ENCODE measurements around the gene GALNTL6. TPM values are rescaled to one million over a fixed set of nuclear protein-coding genes. Genes with fewer than 3 reads are reported as not detected.
A peak's percentile ranks its signal among the peaks of the same experiment; 100 is the strongest.

GALNTL6 gene
- total RNA-seq, 1 donor from 2014 or later, result not detected

DNA sequence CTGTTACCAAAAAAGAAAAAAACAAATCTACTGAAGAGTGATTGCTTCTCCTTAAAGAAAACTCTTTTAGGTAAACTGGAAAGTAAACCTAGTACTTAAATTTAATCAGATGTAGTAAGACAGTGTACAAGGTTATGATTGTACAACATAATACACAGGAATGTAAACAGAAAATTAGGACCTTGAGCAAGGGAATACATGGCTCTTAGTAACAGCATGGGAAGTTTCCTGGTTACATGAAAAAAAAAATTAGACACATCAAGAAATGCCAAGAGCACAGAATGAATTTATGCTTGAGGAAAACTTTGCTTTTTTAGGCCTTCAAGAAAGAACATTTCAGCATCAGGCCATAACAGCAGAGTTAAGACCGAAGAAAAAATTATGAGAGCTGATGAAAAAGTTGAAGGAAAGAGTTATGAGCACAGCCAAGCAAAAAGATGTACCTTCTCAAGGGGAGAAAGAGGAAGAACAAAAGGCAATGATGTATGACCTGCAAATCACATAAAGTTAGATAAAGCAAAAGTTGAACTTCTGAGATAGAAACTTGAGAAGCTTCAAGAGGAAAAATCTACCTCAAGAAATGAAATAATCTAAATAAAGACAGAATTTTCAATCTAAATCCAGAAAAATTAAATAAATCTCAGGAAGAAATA lies 311.6 kb downstream of the GALNTL6 start:
- DNase-seq (ENCODE audit: low read depth), result no peak

DNA sequence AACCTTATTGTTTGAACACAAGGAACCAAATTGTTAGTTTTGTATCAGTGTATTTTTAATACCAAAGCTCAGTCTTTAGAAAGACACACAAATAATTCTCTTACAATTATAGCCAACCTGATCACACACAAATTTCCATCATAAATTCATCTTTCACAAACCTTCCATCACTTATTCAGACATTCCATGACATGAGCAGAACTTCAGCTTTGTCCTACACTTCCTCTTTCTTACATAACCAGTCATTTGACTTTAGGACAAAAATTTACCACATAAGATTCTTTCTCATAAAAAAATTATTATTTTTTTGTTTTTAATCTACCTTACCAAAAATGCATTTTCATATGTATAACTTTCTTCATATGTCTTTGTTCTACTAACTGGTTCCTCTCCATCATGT lies 312.2 kb downstream of the GALNTL6 start:
- no peak for DNase-seq (ENCODE audit: low read depth)

DNA sequence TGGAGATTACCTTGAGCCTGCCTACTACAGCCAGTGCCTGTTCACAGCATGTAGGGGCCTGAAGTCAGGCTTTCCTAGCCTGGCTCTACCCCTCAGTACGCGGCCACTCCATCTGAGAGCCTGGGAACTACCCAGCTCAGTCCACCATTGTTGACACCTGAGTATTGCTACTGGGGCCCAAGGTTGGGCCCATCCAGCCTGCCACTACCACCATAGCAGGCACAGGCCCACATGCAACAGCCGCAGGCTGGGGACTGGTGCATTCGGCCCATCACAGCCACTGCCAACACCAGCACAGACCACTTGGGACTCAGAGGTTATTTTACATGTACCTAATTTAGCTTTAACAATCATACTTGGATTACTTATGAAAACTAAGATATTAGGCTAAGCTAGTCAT lies 314.0 kb downstream of the GALNTL6 start:
- DNase-seq (ENCODE audit: low read depth), result no peak

DNA sequence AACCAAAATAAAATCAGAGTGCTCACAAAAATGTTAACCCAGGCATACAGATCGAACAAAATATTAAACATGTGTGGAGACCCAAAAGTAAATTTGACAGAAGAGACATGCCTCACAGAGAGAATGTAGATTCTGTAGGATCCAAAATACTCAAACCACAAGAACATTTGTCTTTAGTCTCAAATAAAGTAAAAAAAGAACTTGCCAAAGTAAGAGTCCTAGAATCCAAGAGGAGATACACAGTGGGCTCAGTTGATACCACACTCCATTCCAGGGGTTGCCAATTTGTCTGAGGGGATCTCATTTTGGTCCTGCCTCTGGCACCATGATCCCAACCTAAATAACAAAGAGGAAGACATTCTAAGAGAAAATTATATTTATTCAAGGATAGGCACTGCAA lies 316.4 kb downstream of the GALNTL6 start:
- no peak for DNase-seq (ENCODE audit: low read depth)

DNA sequence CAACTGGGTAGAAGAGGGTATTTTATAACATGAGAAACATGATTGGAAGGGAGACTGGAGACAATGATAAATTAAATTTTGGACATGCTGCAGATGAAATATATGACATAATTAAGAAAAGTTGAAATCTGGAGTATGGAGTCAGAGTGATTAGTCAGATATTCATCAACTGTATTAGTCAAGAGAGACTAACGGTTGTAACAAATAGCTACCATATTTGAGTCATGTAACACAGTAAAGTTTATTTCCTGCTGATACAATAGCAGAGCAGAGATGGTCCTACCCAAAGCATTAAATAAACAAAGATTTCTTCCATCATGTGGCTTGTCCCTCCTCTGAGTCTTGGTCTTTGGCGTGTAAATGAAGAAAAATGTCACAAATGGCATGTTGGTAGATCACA lies 321.3 kb downstream of the GALNTL6 start:
- DNase-seq (ENCODE audit: low read depth), result no peak

DNA sequence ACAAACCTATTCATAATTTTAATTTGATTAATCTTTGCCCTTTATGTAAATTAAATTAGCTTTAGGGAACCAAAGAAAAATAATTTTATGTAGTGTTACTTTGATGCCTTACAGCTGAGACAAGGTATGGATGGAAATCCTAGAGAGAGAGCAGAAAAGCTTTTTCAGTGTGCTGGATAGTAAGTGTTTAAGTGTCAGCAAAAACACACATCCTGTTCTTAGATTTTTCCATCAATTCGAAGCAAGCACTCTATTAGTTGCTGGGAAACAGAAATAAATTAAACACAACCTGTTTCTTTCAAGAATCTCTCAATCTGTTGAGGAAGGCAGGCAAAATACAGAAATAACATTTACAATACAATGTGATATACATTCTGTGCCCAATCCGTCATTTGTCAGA lies 327.8 kb downstream of the GALNTL6 start:
- no peak for DNase-seq (ENCODE audit: low read depth)

DNA sequence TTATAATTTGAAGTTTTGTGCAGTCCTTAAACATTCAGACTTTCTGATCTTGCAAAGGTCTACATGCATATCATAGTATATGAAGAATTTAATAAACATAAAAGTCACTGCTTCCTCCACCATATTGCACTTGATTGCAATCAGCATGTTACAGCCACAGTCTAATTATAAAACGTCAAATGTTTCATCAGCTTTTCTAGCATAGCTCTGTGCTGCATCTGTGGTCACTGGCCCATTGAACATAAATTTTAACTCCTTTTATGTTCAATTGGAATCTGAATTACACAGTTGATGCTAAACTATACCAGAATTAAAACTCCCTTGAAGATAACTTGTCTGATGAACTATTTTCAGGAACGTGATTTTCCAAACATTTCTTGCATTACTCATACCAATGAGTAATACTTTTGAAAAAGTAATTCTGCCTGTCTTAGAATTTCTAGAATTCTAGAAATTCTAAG lies 329.1 kb downstream of the GALNTL6 start:
- peak; percentile 79 for DNase-seq (ENCODE audit: low read depth)

DNA sequence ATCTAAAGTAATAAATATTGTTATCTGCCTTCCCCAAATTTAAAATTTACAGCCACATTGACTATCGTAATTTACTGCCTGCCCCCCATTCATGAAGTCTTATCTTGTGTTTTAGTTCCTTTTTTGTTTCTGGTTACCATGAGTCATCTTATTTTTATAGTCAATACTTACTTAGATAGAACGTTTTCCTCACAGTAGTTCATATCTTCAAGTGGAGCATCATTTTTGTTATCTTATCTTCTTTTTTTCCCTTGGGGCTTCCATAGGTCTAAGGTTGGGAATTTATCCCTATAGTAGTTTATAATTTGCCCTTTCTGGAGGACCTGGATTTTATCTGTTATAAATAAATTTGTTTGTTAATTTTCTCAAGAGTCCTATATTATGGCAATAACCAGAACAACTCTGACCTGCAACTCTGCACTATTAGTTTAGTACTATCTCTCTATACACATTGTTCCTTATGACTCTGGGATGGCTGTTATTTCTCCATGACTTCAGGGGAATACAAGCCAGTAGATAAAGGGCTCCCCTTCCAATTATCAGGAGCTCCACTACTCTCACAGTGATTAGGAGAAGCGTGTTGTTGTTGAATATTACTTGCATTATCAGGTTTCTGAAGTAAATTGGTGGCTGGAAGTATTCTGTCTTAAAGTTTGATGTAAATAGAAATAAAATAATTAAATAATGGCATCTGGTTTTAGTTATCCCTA lies 330.6 kb downstream of the GALNTL6 start:
- DNase-seq (ENCODE audit: low read depth), result no peak

DNA sequence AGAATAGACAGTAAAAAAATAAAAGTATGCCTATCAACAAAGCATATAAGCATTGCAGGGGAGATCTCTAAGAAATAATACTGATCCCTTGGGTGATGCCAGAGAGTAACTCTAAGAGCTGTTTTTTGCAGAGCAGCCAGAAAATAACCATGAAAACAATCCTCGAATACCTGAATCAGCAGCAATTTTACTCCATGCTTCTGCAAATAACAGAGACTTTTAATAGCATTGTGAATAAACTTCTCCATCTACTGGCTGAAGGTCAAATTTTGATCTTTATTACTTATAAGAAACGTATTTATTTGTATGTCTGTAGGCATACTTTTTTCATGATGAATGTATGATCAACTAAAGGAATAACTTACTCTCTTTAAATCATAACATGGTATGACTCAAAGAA lies 334.5 kb downstream of the GALNTL6 start:
- peak; percentile 8 for DNase-seq (ENCODE audit: low read depth)

DNA sequence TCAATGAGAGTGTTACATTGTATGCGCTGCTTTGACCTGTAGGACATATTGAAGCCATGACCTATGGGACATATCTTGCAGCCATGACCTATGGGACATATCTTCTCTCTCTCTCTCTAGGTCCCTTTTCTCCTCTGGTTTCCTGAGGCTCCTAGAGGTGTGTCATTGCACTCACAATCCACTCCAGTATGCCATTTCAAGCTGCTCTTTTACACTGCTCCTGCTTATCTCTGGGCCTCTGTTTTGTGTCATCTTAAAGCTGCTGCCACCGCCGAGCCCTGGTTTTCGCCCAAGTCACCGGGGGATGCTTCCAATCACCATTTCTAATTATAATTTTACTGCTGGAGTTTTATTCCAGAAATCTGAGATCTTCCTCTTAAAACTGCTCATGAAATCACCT lies 336.1 kb downstream of the GALNTL6 start:
- no peak for DNase-seq (ENCODE audit: low read depth)

DNA sequence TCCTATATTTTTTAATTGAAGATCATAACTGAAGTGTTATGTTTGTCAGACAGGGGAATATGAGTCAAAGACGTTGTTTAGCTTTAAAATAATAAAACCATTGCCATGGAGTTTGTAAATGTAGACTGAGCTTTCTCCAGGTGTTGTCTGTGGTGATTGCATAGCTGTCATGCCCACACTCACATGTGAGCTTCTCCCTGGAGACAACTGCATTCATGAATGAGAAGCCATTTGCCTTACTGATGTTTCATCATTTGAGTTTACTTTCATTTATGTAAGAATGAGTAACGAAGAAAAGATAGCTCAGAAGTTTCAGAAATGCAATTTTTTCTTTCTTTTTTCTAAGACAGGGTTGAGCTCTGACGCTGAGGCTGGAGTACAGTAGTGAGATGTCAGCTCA lies 339.1 kb downstream of the GALNTL6 start:
- DNase-seq (ENCODE audit: low read depth), result no peak

DNA sequence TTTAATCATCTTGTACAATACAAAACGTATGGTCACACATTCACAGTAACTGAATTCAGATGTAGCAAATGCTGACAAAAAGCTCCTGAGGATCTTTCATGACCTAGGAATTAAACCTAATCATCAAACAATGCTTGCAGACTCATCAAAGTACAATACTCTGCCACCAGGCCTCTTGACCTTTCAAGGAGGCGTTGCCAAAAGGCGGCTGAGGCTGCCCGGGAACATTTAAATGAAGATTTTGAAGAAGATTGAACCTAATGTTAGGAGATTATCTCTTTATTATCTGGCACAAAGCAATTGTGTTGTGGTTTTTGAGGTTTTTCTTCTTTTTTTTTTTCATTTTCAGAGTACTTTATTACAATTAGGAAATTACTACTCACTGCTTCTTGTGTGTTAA lies 340.5 kb downstream of the GALNTL6 start:
- DNase-seq (ENCODE audit: low read depth), result no peak

DNA sequence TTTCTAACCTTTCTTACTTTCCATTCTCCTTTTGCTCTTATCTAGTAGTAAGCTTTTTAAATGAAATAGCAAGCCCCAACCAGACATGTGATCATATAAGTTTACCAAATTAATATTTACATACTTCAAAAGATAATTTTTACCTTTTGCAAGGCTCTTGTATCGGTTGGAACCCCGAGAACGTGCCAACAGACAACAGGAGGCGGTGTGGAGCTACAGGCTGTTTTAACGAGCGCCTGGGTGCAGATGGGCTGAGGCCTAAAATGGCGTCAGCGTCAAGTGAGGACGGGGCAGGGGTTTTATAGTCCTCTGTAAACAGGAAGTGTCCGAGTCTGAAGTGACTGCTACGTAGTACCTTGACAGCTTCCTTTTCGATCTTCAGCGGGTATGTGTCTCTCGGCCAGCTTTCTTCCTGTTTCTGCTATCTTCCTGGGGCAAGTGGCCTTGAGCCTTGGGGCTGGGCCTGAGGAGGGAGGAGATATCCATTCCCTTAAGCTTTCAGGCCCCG lies 342.7 kb downstream of the GALNTL6 start:
- no peak for DNase-seq (ENCODE audit: low read depth)

DNA sequence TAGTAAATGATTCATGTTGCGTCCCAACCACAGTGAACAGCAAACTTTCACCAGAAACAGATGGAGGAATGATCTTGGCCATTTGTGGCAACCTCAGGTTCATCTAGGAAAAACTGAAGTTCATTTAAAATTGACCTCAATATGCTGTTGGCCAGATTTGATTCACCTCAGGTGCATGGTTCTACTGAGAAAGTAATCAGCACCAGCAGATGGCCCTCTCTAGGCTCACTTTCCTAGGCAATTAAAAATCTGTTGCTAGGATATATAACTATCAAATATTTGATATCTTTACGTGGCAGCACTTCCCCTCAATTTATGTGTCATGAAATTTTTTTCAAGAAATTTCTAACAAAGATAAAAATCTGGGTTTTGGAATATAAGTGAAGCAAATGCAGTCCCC lies 344.7 kb downstream of the GALNTL6 start:
- no peak for DNase-seq (ENCODE audit: low read depth)

DNA sequence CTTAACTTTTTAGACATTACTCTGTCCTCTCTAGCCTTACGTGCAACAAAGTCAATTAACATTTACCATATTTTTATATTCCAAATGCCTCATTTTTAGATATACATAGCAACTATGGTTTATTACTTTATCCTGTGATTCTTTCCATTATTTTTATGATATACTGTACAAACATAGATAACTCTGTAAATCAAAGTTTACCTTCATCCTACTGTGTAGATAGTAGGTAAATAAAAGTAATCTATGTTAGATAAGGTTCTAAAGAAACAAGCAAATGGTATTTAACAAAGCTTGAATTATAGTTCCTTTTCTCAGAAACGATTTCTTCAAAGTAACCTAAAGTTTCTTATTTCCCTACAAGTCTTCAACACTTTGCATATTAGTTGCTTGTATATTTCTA lies 350.0 kb downstream of the GALNTL6 start:
- no peak for DNase-seq (ENCODE audit: low read depth)

DNA sequence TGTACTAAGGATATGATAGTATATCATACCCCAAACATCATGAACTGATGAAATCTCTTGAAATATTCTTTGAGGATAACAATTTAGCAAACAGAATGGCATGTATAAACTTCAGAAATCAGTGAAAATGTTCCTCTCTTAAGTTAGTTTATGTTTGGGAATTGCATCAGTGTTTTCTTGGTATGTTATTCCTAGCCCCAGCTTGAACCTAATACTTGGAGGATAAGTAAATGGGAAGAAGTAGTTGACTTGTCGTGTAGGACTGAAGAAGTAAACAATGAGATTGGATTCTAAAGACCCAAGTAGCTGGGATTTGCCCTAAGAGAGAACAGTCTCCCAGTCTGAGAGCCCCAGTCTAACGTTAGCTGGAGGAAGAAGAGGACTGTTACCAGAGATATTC lies 355.7 kb downstream of the GALNTL6 start:
- DNase-seq (ENCODE audit: low read depth), result no peak

DNA sequence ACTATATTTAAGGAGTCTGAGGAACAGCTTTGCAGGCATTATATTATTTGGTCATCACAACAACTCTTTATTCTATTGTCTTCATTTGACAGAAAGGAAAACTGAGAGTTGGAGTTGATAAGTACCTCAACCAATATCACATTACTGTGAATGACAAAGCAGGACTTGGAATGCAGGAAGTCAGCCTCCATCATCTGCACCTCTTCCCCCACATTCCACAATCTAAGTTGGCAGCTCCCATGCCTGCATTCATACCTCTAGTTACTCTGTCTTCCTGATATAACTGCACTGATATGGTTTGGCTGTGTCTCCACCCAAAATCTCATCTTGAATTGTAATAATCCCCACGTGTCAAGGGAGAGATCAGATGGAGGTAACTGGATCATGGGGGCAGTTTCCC lies 356.7 kb downstream of the GALNTL6 start:
- DNase-seq (ENCODE audit: low read depth), result no peak

DNA sequence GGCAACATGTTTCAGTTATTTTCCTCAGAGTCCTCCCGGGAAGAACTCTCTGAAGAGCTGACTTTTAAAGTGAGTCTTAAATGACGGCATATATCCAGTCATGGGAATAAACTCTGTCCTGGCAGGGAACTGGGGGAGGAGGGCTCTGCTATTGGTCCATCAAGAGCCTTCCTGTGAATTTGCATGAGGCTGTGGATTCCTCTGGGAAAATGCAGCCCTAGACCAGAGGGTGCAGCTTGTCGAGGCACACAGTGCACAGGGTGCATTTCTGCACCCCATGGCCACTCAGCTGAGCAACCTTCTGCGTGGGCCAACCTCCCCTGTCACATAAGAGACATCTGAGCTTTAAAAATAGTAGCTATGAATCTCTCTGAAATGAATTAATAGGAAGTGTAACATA lies 360.0 kb downstream of the GALNTL6 start:
- DNase-seq (ENCODE audit: low read depth), result no peak

DNA sequence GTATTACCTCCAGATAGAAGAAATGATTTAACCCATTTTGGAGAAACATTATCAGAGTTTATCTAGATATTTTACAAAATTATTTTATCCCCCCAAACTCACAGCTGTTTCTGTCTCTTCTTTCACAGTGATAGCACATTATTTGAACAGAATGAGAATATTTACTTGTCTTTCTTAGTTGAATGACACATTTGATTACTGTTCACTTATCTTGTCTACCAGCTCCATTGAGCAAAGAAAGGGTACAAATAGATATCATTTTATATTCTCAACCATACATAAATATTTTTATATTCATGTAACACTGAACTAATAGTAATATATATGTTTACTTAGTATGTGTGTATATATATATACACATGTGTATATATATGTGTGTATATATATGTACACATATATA lies 364.2 kb downstream of the GALNTL6 start:
- no peak for DNase-seq (ENCODE audit: low read depth)

DNA sequence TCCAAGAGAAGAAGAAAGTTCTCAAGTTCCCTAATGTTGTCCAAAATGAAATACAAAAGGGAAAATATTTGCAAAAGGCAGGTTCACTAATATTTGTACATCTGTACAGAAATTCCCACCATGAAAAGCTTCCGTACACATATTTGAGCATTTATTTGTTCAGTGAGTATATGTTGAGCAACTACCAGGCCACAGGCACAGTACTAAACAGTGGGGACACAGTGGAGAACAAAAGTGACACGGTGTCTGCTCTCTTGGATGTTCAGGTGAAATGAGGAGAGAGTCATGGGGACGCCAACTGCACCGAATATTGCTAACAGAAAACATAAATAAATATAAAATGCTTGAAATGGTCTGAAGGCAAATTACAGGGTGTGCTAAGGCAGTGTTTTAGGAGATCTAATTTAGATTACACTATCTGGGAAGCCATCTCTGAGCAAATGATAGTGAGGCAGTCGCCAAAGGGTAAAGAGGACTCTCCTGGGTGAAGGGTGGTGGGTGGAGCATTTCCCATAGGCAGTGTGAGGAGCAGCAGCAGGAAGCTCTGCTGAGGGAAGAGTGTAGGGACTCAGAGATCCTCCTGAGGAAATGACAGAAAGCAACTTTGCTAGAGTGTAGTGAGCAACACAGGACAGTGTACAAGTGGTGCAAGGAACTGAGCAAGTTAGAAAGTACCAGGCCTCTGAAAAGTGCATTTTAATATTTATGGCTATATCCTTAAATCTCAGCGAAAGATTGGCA lies 375.2 kb downstream of the GALNTL6 start:
- DNase-seq (ENCODE audit: low read depth), result no peak

DNA sequence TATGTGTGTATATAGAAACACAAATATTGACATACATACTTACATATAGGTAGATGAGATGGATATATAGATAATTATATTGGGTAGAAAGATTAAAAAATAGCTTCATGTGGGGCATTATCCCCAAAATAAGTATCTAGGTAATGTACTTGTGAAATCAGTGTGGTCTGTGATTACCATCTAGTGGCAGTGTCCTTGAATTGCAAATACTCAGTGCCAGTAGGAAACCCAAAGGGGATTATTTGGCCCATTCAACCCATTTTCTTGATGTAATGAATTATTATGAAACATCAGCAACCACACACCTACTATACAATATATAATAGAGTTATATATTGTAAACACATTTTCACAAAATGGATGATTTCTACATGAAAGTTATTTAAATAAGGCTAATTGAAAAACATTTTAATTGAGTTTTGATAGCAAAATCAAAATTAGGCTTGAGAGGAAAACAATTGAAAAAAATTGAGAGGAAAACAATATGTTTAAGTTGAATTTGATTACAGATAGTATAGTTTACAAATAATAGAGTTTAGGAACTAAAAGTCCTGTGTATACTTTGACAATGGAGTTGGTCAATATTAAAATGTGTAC lies 389.4 kb downstream of the GALNTL6 start:
- peak; percentile 49 for DNase-seq (ENCODE audit: low read depth)

DNA sequence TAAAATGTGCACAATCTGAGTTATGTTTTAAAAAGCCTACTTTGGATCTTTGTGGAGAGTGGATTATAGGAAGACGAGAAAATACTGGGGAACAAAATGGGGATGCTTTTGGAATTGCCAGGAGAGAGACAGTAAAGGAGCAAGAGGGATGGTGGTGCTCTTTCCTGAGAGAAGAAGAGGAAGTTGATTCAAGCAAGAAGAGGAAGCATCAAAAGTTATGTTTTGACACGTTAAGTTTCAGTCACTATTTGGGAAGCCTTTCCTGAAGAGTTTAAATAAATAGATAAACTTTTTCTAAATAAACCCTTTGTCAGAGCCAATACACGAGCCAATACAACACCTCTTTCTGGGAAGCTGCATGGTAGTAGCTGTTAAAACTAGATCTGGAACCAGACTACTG lies 394.1 kb downstream of the GALNTL6 start:
- DNase-seq (ENCODE audit: low read depth), result no peak

All from renal cortical epithelial cell (primary cell).